Coronary artery (tissue), 2 donors: ENCODE data around the gene FLNC.

Experiments used
- DNase-seq: peaks from one replicate; pipeline ENCODE4 v3.0.0-alpha.2; 2017; ENCODE audit warnings: low spot score
- H3K27ac ChIP-seq, 2 donors: fragments of 200-600 bp; sonication (generic); one replicate each; pipeline ENCODE4 v1.5.1; 2016 to 2019
- H3K4me3 ChIP-seq: fragments of 200-600 bp; sonication (generic); 2 replicates; pipeline ENCODE4 v1.5.1; 2016; ENCODE audit warnings: mild to moderate bottlenecking, moderate library complexity
- CTCF ChIP-seq: fragments of 200-600 bp; sonication (generic); IDR thresholded peaks from one replicate; pipeline ENCODE4 v1.5.1; 2019; ENCODE audit warnings: antibody characterized with exemption

FLNC gene

GRCh38 chr7:128831994-128832879, 2.0 kb downstream of the FLNC start:
- TF ChIP-seq CTCF, result no peak
- Histone ChIP-seq H3K27ac (peak overlapping the region; percentile 90 to 94), H3K4me3 (peak overlapping the region; percentile 82)
- DNase-seq, result no peak

GRCh38 chr7:128832880-128833147, 2.6 kb downstream of the FLNC start:
- DNase-seq, result no peak
- peak overlapping the region; percentile 82 for H3K4me3 ChIP-seq
- no peak for TF ChIP-seq CTCF
- peak overlapping the region; percentile 90 to 94 for H3K27ac ChIP-seq

- no peak for DNase-seq
- peak overlapping the region; percentile 90 to 94 for H3K27ac ChIP-seq
- TF ChIP-seq CTCF, result no peak
- peak overlapping the region; percentile 82 for H3K4me3 ChIP-seq
Measured at GRCh38 chr7:128833148-128833945, 3.1 kb downstream of the FLNC start.

GRCh38 chr7:128833946-128834325, 3.7 kb downstream of the FLNC start:
- no peak for TF ChIP-seq CTCF
- Histone ChIP-seq H3K4me3 (peak overlapping the region; percentile 82), H3K27ac (peak overlapping the region; percentile 90 to 94)
- DNase-seq, result no peak

GRCh38 chr7:128835231-128835751, 5.1 kb downstream of the FLNC start:
- no peak for DNase-seq
- Histone ChIP-seq H3K4me3 (no peak overlapping the region), H3K27ac (peak overlapping the region in 1 of 2 donors; percentile 75)
- TF ChIP-seq CTCF, result no peak

GRCh38 chr7:128835790-128836641, 5.8 kb downstream of the FLNC start:
- no peak for DNase-seq
- Histone ChIP-seq H3K27ac (peak overlapping the region; percentile 56 to 75), H3K4me3 (no peak overlapping the region)
- no peak for TF ChIP-seq CTCF
